Suppressor macrophage (primary cell): ENCODE measurements around the gene KCTD10.
"Not testable (repeated sequence)": the region's sequence is repeated elsewhere in the genome, so short reads cannot be mapped to it uniquely, and the experiment has no call there.

Experiments used
- DNase-seq, 4 experiments: peaks; one replicate each; pipeline ENCODE4 v3.0.0-alpha.2; 2020 to 2022

Gene KCTD10

GRCh38 chr12:109448272-109448671, 28.8 kb downstream of the KCTD10 start:
- DNase-seq, result no peak

GRCh38 chr12:109447482-109447881, 29.6 kb downstream of the KCTD10 start:
- no peak for DNase-seq

GRCh38 chr12:109446869-109447268, 30.2 kb downstream of the KCTD10 start:
- no peak for DNase-seq

GRCh38 chr12:109445191-109445609, 31.9 kb downstream of the KCTD10 start:
- no peak for DNase-seq

- DNase-seq, result no peak
Observed at GRCh38 chr12:109444259-109444658, 32.8 kb downstream of the KCTD10 start.

- DNase-seq, result no peak
Observed at GRCh38 chr12:109443794-109444193, 33.3 kb downstream of the KCTD10 start.

GRCh38 chr12:109440851-109441490, 36.1 kb downstream of the KCTD10 start:
- no peak for DNase-seq

- DNase-seq, result not testable (repeated sequence)
Observed at GRCh38 chr12:109439951-109440350, 37.1 kb downstream of the KCTD10 start.

GRCh38 chr12:109439181-109439580, 37.9 kb downstream of the KCTD10 start:
- no peak for DNase-seq

- DNase-seq, result no peak
Observed at GRCh38 chr12:109436188-109436560, 40.9 kb downstream of the KCTD10 start.

- no peak for DNase-seq
Observed at GRCh38 chr12:109435428-109436187, 41.5 kb downstream of the KCTD10 start.

- DNase-seq, result no peak
Observed at GRCh38 chr12:109434582-109434981, 42.5 kb downstream of the KCTD10 start.

GRCh38 chr12:109433618-109434017, 43.5 kb downstream of the KCTD10 start:
- DNase-seq, result peak in 2 of 4 experiments; percentile 5 to 11

GRCh38 chr12:109432842-109433304, 44.2 kb downstream of the KCTD10 start:
- peak; percentile 73 to 89 (median 79) for DNase-seq

GRCh38 chr12:109432431-109432830, 44.7 kb downstream of the KCTD10 start:
- no peak for DNase-seq

GRCh38 chr12:109430244-109430643, 46.9 kb downstream of the KCTD10 start:
- no peak for DNase-seq

GRCh38 chr12:109428804-109429203, 48.3 kb downstream of the KCTD10 start:
- not testable (repeated sequence) for DNase-seq

- DNase-seq, result peak; percentile 86 to 93 (median 91)
Observed at GRCh38 chr12:109428037-109428629, 49.0 kb downstream of the KCTD10 start.

- DNase-seq, result no peak
Observed at GRCh38 chr12:109423392-109423791, 53.7 kb downstream of the KCTD10 start.

GRCh38 chr12:109422251-109422650, 54.8 kb downstream of the KCTD10 start:
- DNase-seq, result no peak

GRCh38 chr12:109421355-109422087, 55.6 kb downstream of the KCTD10 start:
- no peak for DNase-seq

- DNase-seq, result no peak
Observed at GRCh38 chr12:109418848-109419480, 58.1 kb downstream of the KCTD10 start.
